Myocyte (in vitro differentiated cells): Measurements from ENCODE around the gene ZBTB7C. TPM values are rescaled to one million over a fixed set of nuclear protein-coding genes. Genes with fewer than 3 reads are reported as not detected.

Source experiments
- DNase-seq: peaks from one replicate; pipeline ENCODE4 v3.0.0-alpha.2; 2012; ENCODE audit warnings: low read depth
- total RNA-seq: library from RNA; depleted of rRNA; stranded (reverse); fragments of >200 nt; gene quantifications from 2 replicates; pipeline ENCODE4 v1.2.3, GENCODE V29; 2014

Gene ZBTB7C
- total RNA-seq, 1 donor from 2014 or later: 16.4 TPM

- no peak for DNase-seq
Observed at GRCh38 chr18:48355276-48356115, 53.7 kb downstream of the ZBTB7C start.

- no peak for DNase-seq
Observed at GRCh38 chr18:48354746-48355260, 54.4 kb downstream of the ZBTB7C start.

- DNase-seq: no peak
Observed at GRCh38 chr18:48352051-48352755, 57.0 kb downstream of the ZBTB7C start.

- DNase-seq: no peak
Observed at GRCh38 chr18:48351216-48352050, 57.8 kb downstream of the ZBTB7C start.

GRCh38 chr18:48348739-48349138 is 60.4 kb downstream of the ZBTB7C start:
- DNase-seq: no peak

GRCh38 chr18:48347756-48348326 is 61.3 kb downstream of the ZBTB7C start:
- DNase-seq: no peak

GRCh38 chr18:48345596-48345995 is 63.6 kb downstream of the ZBTB7C start:
- peak; percentile 26 for DNase-seq

GRCh38 chr18:48342581-48342980 is 66.6 kb downstream of the ZBTB7C start:
- no peak for DNase-seq

- no peak for DNase-seq
Observed at GRCh38 chr18:48342125-48342524, 67.1 kb downstream of the ZBTB7C start.

- DNase-seq: peak; percentile 27
Observed at GRCh38 chr18:48340560-48340959, 68.6 kb downstream of the ZBTB7C start.

GRCh38 chr18:48339692-48340091 is 69.5 kb downstream of the ZBTB7C start:
- DNase-seq: no peak

GRCh38 chr18:48338915-48339314 is 70.3 kb downstream of the ZBTB7C start:
- DNase-seq: no peak

- peak; percentile 41 for DNase-seq
Observed at GRCh38 chr18:48337053-48337452, 72.1 kb downstream of the ZBTB7C start.

GRCh38 chr18:48336332-48336731 is 72.9 kb downstream of the ZBTB7C start:
- no peak for DNase-seq

- no peak for DNase-seq
Observed at GRCh38 chr18:48335829-48336228, 73.4 kb downstream of the ZBTB7C start.

GRCh38 chr18:48334845-48335244 is 74.3 kb downstream of the ZBTB7C start:
- DNase-seq: peak; percentile 77

GRCh38 chr18:48333563-48333962 is 75.6 kb downstream of the ZBTB7C start:
- DNase-seq: peak; percentile 78

- DNase-seq: peak; percentile 81
Observed at GRCh38 chr18:48330016-48330991, 78.9 kb downstream of the ZBTB7C start.

GRCh38 chr18:48328473-48329210 is 80.5 kb downstream of the ZBTB7C start:
- DNase-seq: peak; percentile 45
